Thymus (tissue), 11 donors: ENCODE data around the gene MCCC2. TPM values are rescaled to one million over a fixed set of nuclear protein-coding genes. Genes with fewer than 3 reads are reported as not detected.

Source experiments
- DNase-seq, 9 donors: peaks; one replicate each; pipeline ENCODE4 v3.0.0-alpha.2; 2013; ENCODE audit warnings: low spot score in 9 of 9, low read depth in 6 of 9, missing footprints in 1 of 9
- H3K27ac ChIP-seq, 2 donors: one replicate each; pipeline ENCODE4 v1.5.1; 2013; ENCODE audit warnings: control low read depth in 1 of 2, low read depth in 1 of 2, low read length in 1 of 2, mild to moderate bottlenecking in 1 of 2, moderate library complexity in 1 of 2
- H3K27me3 ChIP-seq, 2 donors: one replicate each; pipeline ENCODE4 v1.5.1; 2013; ENCODE audit warnings: low read length in 1 of 2; ENCODE audit not compliant: control insufficient read depth in 2 of 2, insufficient read depth in 1 of 2
- H3K36me3 ChIP-seq, 2 donors: one replicate each; pipeline ENCODE4 v1.5.1; 2013; ENCODE audit warnings: low read length in 1 of 2, mild to moderate bottlenecking in 1 of 2, moderate library complexity in 1 of 2; ENCODE audit not compliant: control insufficient read depth in 2 of 2, insufficient read depth in 2 of 2
- H3K4me1 ChIP-seq, 2 donors: one replicate each; pipeline ENCODE4 v1.5.1; 2013; ENCODE audit warnings: low read length in 2 of 2; ENCODE audit not compliant: control insufficient read depth in 2 of 2, insufficient read depth in 2 of 2
- H3K4me3 ChIP-seq, 2 donors: one replicate each; pipeline ENCODE4 v1.5.1; 2013; ENCODE audit warnings: low read length in 2 of 2, control low read depth in 1 of 2, mild to moderate bottlenecking in 1 of 2
- H3K9me3 ChIP-seq, 2 donors: one replicate each; pipeline ENCODE4 v1.5.1; 2013; ENCODE audit warnings: low read length in 1 of 2, mild to moderate bottlenecking in 1 of 2; ENCODE audit not compliant: control insufficient read depth in 2 of 2, insufficient read depth in 1 of 2
- WGBS: extraction: QIAGEN DNeasy Blood & Tissue Kit; methylation state at CpG from one replicate; pipeline ENCODE4 v1.1.7; 2013; 5-methylcytosine and 5-hydroxymethylcytosine counted together
- polyA plus RNA-seq: library from polyadenylated mRNA; stranded (reverse); fragments of 200-250 nt; gene quantifications from one replicate; pipeline ENCODE4 v1.2.3, GENCODE V29; 2013
- total RNA-seq: library from RNA; stranded (reverse); fragments of 120-200 nt; gene quantifications from one replicate; pipeline ENCODE4 v1.2.4, GENCODE V29; 2013
- donor health status: healthy.

Gene MCCC2
- total and polyA plus RNA-seq, 2 donors = 20.2 to 23.5 TPM

- Histone ChIP-seq H3K4me1 (no peaks in the 10 kb centered on the region), H3K9me3 (no peaks in the 10 kb centered on the region), H3K36me3 (peaks cover 6 to 8% of the 10 kb centered on the region in 2 donors), H3K4me3 (no peak overlapping the region), H3K27ac (no peak overlapping the region), H3K27me3 (no peaks in the 10 kb centered on the region)
- WGBS = 95% methylated on average over 3 of the region's 3 CpGs
- no peak for DNase-seq
These were observed 34.1 kb downstream of the MCCC2 start for GRCh38 chr5:71621268-71621667.

- 98% methylated on average over 2 of the region's 2 CpGs for WGBS
- no peak for DNase-seq
- no peak overlapping the region for H3K4me3 ChIP-seq
- H3K9me3 ChIP-seq = no peaks in the 10 kb centered on the region
- peaks cover 6 to 8% of the 10 kb centered on the region in 2 donors for H3K36me3 ChIP-seq
- no peaks in the 10 kb centered on the region for H3K4me1 ChIP-seq
- no peak overlapping the region for H3K27ac ChIP-seq
- no peaks in the 10 kb centered on the region for H3K27me3 ChIP-seq
These were observed 34.6 kb downstream of the MCCC2 start for GRCh38 chr5:71621741-71622140.

- Histone ChIP-seq H3K4me3 (no peak overlapping the region), H3K9me3 (no peaks in the 10 kb centered on the region), H3K27me3 (no peaks in the 10 kb centered on the region), H3K36me3 (peaks cover 3 to 11% of the 10 kb centered on the region in 2 donors), H3K4me1 (no peaks in the 10 kb centered on the region), H3K27ac (no peak overlapping the region)
- 98% methylated on average over 10 of the region's 10 CpGs for WGBS
- no peak for DNase-seq
These were observed 36.2 kb downstream of the MCCC2 start for GRCh38 chr5:71623221-71623794.

GRCh38 chr5:71629950-71630349 lies 42.8 kb downstream of the MCCC2 start:
- Histone ChIP-seq H3K9me3 (no peaks in the 10 kb centered on the region), H3K4me3 (no peak overlapping the region), H3K4me1 (no peaks in the 10 kb centered on the region), H3K27me3 (no peaks in the 10 kb centered on the region), H3K36me3 (peaks cover 7 to 10% of the 10 kb centered on the region in 2 donors), H3K27ac (no peak overlapping the region)
- WGBS = 95% methylated on average over 6 of the region's 6 CpGs
- DNase-seq = no peak

GRCh38 chr5:71631070-71631469 lies 43.9 kb downstream of the MCCC2 start:
- 94% methylated on average over 4 of the region's 4 CpGs for WGBS
- no peak overlapping the region for H3K27ac ChIP-seq
- no peaks in the 10 kb centered on the region for H3K27me3 ChIP-seq
- DNase-seq = no peak
- H3K4me3 ChIP-seq = no peak overlapping the region
- no peaks in the 10 kb centered on the region for H3K4me1 ChIP-seq
- peaks cover 7 to 13% of the 10 kb centered on the region in 2 donors for H3K36me3 ChIP-seq
- no peaks in the 10 kb centered on the region for H3K9me3 ChIP-seq

GRCh38 chr5:71632168-71632567 lies 45.0 kb downstream of the MCCC2 start:
- no peaks in the 10 kb centered on the region for H3K27me3 ChIP-seq

GRCh38 chr5:71633255-71634155 lies 46.4 kb downstream of the MCCC2 start:
- no peak overlapping the region for H3K27ac ChIP-seq
- DNase-seq = no peak
- no peaks in the 10 kb centered on the region for H3K9me3 ChIP-seq
- peaks cover 7 to 10% of the 10 kb centered on the region in 2 donors for H3K36me3 ChIP-seq
- H3K4me1 ChIP-seq = no peaks in the 10 kb centered on the region
- H3K4me3 ChIP-seq = no peak overlapping the region
- 95% methylated on average over 2 of the region's 2 CpGs for WGBS
- no peaks in the 10 kb centered on the region for H3K27me3 ChIP-seq

More at GRCh38 chr5:71632168-71632567, 45.0 kb downstream of the MCCC2 start:
- Histone ChIP-seq H3K36me3 (peaks cover 7 to 10% of the 10 kb centered on the region in 2 donors), H3K4me1 (no peaks in the 10 kb centered on the region), H3K4me3 (no peak overlapping the region), H3K9me3 (no peaks in the 10 kb centered on the region), H3K27ac (no peak overlapping the region)
- WGBS = 95% methylated on average over 3 of the region's 3 CpGs
- no peak for DNase-seq

GRCh38 chr5:71637133-71637532 lies 50.0 kb downstream of the MCCC2 start:
- Histone ChIP-seq H3K4me3 (no peak overlapping the region), H3K27me3 (no peaks in the 10 kb centered on the region), H3K4me1 (no peaks in the 10 kb centered on the region), H3K36me3 (peaks cover 3 to 12% of the 10 kb centered on the region in 2 donors), H3K9me3 (no peaks in the 10 kb centered on the region), H3K27ac (no peak overlapping the region)
- DNase-seq = no peak

GRCh38 chr5:71640408-71640807 lies 53.3 kb downstream of the MCCC2 start:
- Histone ChIP-seq H3K27me3 (no peaks in the 10 kb centered on the region), H3K36me3 (peaks cover 0 to 3% of the 10 kb centered on the region in 2 donors), H3K27ac (no peak overlapping the region), H3K9me3 (no peaks in the 10 kb centered on the region), H3K4me3 (no peak overlapping the region), H3K4me1 (no peaks in the 10 kb centered on the region)
- WGBS = 96% methylated on average over 3 of the region's 3 CpGs
- no peak for DNase-seq
